ENCODE data around the gene CEP290.
"Not testable (repeated sequence)": the region's sequence is repeated elsewhere in the genome, so short reads cannot be mapped to it uniquely, and the experiment has no call there.

The CEP290 gene

GRCh38 chr12:88142610-88142991, 713 bp upstream of the CEP290 start:
- peak in 22 of 51 donors; percentile 6 to 50 (median 26) for DNase-seq

- peak in 1 of 51 donors; percentile 24 for DNase-seq
These were observed 489 bp downstream of the CEP290 start for GRCh38 chr12:88141425-88141773.

- DNase-seq: not testable (repeated sequence)
These were observed 2.2 kb downstream of the CEP290 start for GRCh38 chr12:88139711-88140110.

GRCh38 chr12:88133181-88133580, 8.7 kb downstream of the CEP290 start:
- not testable (repeated sequence) for DNase-seq

GRCh38 chr12:88132392-88132791, 9.5 kb downstream of the CEP290 start:
- no peak for DNase-seq

GRCh38 chr12:88127855-88128254, 14.0 kb downstream of the CEP290 start:
- no peak for DNase-seq

- DNase-seq: no peak
These were observed 14.8 kb downstream of the CEP290 start for GRCh38 chr12:88127099-88127498.

- no peak for DNase-seq
These were observed 19.2 kb downstream of the CEP290 start for GRCh38 chr12:88122666-88123065.

GRCh38 chr12:88113871-88114270, 28.0 kb downstream of the CEP290 start:
- no peak for DNase-seq

GRCh38 chr12:88111074-88111652, 30.7 kb downstream of the CEP290 start:
- peak in 1 of 51 donors; percentile 21 for DNase-seq

- DNase-seq: no peak
These were observed 33.9 kb downstream of the CEP290 start for GRCh38 chr12:88108021-88108420.

GRCh38 chr12:88093573-88093972, 48.3 kb downstream of the CEP290 start:
- DNase-seq: no peak

- no peak for DNase-seq
These were observed 49.1 kb downstream of the CEP290 start for GRCh38 chr12:88092771-88093170.

- DNase-seq: no peak
These were observed 57.7 kb downstream of the CEP290 start for GRCh38 chr12:88084210-88084609.

GRCh38 chr12:88083634-88084033, 58.3 kb downstream of the CEP290 start:
- DNase-seq: no peak

- DNase-seq: no peak
These were observed 60.6 kb downstream of the CEP290 start for GRCh38 chr12:88081247-88081646.

GRCh38 chr12:88067301-88067700, 74.6 kb downstream of the CEP290 start:
- DNase-seq: no peak

GRCh38 chr12:88063375-88063774, 78.5 kb downstream of the CEP290 start:
- DNase-seq: no peak

GRCh38 chr12:88062474-88062873, 79.4 kb downstream of the CEP290 start:
- DNase-seq: no peak

GRCh38 chr12:88058719-88059077, 83.2 kb downstream of the CEP290 start:
- DNase-seq: no peak

GRCh38 chr12:88057994-88058718, 83.7 kb downstream of the CEP290 start:
- peak in 3 of 51 donors; percentile 17 to 35 (median 21) for DNase-seq

- DNase-seq: no peak
These were observed 85.3 kb downstream of the CEP290 start for GRCh38 chr12:88056571-88056970.

- peak in 17 of 51 donors; percentile 0 to 41 (median 23) for DNase-seq
These were observed 89.2 kb downstream of the CEP290 start for GRCh38 chr12:88052686-88053085.

GRCh38 chr12:88044035-88044434, 97.9 kb downstream of the CEP290 start:
- no peak for DNase-seq
